ENCODE results near the gene GPBP1.
"Not testable (repeated sequence)": the region's sequence is repeated elsewhere in the genome, so short reads cannot be mapped to it uniquely, and the experiment has no call there.

The GPBP1 gene

DNA sequence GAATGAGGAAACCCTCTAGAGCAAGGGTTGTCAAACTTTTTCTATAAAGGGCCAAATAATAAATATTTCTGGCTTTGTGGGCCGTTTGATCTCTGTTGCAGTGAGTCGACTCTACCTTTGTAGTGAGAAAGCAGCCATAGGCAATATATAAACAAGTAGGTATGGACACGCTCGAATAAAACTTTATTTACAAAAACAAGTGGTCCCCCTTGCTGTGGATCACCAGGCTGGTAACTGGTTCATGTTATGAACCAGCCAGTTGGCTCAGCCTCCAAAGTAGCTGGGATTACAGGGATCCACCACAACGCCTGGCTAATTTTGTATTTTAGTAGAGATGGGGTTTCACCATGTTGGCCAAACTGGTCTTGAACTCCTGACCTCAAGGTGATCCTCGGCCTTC lies 118.5 kb downstream of the GPBP1 start:
- DNase-seq, result no peak

DNA sequence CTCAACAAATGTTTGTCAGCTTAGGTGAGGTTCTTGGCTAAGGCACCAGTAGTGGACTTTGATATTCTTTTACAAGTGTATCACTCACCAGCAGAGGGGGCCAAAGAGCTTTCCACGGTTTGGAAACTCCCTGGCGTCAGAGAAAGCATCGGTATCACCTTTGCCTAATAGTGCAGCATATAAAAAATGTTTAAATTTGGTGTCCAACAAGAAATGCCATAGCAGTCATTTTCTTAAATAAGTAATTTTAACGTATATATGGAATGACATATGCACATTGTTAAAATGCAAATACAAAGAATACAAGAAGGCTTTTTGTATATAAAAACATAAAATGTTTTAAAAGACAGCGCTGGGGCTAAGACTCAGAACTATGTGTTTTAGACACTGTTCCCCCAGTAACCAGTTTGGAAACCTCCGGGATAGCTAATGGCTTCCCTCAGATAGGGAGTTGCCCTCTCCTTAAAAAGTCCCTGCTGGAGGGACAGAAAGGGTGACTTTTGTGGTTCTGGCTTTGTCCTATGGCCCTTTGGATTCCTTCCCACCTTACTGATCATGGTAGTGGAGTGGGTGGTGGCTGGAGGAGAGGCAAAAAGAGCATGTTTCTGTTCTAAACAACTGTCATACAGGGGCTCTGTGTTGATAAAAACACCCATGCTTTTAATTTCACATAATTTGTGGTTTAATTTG lies 124.6 kb downstream of the GPBP1 start:
- no peak for DNase-seq

DNA sequence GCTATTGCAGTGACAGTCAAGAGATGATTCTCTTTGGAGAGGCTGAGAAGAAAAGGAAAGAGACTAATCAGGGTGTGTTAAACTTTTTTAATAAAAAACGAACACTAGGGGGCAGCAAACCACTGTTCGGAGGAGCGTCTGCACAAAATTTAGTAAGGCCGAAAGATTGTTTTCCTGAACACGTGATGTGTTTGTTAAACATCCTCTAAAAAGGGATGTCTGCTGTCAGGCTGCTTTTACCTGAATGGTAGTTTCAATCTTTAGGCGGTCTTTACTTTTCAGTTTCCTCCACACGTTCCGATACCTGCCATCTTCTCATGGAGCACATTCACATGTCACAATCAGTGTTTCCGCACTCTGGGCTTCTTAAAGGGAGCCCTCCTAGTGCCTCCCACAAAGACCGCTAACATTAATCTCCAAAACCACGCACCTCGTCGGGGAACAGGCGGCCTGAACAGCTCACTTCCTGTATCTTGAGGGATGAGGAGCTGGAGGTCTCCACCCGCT lies 125.2 kb downstream of the GPBP1 start:
- no peak for DNase-seq

DNA sequence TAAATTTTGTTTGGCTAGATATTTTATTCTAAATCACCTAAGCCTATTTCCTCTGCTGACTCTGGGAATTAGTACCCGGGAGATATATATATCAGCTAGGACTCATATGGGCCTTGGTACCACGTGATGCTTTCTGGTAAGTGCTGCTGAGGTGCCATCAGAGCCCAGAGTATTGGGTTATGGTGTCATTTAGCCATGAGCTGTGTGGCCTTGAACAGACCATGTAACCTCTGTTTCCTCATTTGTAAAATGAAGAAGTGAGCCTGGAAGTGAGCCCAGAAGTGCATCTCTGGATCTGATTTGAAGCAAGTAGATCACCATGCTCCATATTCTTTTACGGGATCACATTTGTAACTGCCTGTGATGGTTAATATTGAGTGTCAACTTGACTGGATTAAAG lies 126.1 kb downstream of the GPBP1 start:
- no peak for DNase-seq

DNA sequence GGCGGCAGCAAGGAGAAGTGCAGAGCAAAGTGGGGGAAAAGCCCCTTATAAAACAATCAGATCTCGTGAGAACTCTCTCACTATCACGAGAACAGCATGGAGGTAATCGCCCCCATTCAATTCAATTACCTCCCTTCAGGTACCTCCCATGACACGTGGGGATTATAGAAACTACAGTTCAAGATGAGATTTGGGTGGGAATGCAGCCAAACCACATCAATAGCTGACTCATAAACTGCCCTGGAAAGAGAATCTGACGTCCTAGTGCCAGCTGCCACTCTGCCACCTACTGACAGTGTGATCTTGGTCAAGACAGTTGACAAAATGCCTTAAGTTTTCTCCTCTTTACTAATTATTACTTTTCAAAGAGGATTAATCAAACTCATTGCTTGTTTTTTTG lies 128.3 kb downstream of the GPBP1 start:
- DNase-seq, result no peak

DNA sequence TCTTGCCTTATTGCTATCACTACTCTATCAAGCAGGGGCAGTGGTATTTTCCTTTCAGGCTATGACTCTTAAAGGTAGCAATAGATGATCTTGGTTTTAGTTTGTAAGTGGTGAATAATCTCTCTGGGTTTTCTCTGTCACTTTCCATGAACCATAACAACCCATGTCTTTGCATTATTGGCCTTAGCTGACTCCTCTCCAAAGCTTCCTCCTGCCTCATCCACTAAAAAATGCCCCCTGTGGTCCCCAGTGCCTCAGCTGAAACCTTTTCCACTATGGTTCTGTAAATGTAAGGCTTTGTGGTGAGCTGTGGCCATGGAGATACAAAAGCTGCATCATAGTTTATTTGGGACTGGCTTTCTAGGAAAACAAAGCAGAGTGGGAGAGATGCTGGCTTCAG lies 128.8 kb downstream of the GPBP1 start:
- no peak for DNase-seq

DNA sequence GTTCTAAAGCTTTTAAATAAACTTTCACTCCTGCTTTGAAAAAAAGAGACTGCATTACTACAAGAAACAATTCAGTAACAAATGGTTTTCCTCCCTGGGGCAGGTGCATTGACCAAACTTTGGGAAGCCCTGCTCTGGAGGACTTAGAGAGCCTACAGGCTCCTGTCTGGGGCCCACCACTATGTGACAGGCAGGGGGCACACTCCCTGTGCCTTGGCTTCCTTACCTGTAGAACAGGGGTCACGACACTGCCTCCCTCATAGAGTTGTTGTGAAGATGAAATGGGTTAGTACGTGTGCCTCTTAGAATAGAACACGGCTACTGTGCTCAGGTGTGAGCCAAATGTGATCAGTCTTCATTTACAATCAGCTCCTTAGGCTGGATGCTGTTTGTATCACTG lies 130.1 kb downstream of the GPBP1 start:
- DNase-seq, result no peak

DNA sequence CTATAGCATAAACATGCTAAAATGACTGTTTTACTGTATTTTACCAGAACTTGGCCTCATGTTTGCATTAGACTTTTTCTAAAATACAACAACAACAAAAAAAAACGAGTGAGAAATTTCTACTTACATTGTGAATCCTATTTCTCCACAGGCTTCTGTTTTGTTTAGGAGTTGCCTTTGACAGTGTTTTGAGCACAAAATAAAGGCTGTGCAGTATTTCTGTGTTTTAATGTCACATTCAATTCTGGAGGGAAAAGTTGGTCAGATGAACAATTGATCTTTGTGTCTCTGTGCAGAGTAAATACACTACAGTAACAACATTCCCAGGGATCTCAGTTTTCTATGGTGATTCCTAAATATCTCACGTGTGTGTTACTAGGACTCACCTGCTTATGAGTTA lies 131.1 kb downstream of the GPBP1 start:
- DNase-seq, result no peak

DNA sequence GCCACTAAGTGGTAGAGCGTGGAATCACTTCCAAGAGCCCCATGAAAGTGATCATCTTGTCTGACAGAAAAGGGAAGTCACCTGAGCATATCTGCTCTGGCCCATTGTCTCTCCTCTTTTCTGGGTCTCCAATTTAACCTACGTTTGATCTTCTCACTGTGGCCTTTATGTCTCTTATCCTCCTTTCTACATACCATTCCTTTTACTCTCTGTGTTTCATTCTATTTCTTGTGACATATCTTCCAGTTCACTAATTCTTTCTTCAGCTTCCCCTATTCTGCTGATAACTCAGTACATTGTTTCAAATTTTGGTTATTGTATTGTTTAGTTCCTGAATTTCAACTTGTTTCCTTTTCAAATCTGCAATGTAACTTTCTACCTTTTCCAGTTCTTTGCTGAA lies 132.5 kb downstream of the GPBP1 start:
- no peak for DNase-seq

DNA sequence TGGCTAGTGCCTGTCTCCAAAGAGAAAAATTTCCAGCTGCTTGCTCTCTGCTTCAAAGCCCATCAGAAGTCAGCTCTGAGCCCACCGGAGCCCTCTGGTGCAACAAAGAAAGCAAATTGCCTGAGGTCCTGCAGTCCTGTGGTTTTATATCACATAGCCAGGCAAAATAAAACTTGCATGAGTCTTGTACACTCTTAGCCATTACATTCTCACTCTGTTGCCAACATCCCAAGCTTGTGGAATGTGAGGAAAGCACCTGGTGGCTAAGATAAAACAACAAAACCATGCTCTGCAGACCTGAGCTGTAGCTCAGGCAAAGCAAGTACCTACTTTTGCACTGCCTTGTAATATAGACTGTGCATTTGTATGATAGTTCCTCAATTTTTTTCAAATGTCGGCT lies 133.7 kb downstream of the GPBP1 start:
- no peak for DNase-seq

DNA sequence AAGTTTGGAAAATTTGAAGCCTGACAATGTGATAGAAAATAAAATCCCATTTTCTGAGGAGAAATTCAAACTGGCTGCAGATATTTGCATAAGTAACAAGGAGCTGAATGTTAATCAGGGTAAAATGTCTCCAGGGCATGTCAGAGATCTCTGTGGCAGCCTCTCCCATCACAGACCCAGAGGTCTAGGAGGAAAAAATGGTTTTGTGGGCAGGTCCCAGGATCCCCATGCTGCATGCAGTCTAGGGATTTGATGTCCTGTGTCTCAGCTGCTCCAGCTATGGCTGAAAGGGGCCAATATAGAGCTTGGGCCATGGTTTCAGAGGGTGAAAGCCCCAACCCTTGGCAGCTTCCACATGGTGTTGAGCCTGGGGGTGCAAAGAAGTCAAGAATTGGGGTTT lies 135.2 kb downstream of the GPBP1 start:
- not testable (repeated sequence) for DNase-seq

DNA sequence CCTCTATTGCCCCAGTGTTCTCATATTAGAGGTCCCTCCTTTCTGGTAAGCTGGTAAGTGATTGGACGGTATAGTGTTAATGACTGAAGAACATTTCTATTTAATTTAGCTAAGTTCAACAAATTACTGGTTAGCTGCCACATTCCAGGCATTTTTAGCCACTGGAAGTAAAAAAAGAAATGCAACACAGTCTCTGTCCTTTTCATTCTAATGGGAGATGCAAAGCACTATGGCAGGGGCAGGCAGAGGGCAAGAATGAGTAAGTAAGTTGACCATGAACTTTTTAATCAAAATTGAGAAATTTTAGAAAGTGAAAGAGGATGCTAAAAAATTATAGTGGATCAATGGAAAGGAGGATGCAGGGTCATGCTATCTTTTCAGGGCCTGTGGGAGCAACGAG lies 137.4 kb downstream of the GPBP1 start:
- DNase-seq, result no peak

DNA sequence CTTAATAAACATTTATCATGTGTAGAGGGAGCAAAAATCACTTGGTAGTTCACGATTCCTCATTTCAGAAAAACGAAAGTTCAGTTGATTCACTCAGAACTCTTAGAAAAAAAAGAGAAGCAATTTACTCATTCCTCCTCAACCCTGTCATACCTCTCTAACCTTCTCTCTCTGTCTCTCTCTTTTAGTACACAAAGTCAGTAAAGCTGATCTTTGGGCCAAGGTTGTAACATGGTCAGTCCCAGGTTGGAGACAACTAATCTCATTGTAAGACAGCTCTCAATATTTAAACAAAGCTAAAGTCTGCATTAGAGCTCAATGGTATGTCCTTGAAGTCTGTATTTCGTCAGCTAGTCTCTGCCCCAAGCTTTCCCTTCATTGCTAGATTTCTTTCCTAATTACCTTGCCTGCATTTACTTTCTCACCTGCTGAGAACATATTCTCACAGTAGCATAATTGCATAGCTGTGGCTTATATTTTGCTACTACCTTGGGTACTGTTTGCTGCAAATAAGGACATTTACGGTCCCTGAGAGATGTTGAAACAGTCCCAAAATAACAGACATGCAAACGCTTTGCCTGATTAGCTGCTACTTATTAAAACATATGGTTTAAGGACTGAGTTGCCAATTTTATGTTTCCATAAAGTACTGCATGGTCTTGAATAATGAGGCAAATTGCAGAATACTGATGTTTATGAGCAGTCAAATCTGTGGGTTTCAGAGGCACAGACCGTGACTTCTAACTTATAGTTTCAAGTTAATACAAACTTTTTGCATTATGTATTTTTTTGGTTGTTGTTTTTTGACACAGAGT lies 138.3 kb downstream of the GPBP1 start:
- DNase-seq, result no peak

DNA sequence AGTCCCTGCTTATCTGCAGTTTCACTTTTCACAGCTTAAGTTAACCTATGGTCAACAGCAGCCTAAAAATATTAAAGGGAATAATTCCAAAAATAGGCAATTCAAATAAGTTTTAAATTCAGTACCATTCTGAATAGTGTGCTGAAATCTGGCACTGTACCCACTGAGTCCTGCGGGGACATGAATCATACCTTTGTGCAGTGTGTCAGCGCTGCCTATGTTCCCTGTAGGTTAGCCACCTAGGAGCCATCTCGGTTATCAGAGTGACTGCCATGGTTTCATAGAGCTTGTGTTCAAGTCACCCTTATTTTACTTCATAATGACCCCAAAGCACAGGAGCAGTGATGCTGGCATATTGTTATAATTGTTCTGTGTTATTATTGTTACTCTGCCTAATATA lies 139.9 kb downstream of the GPBP1 start:
- DNase-seq, result no peak
